Activated CD8-positive, alpha-beta memory T cell treated with anti-CD3 and anti-CD28 coated beads, Interleukin-2, amount 50 U/mL, for 4 hours (primary cell): Measurements from ENCODE around the gene UVRAG.
A peak's percentile ranks its signal among the peaks of the same experiment; 100 is the strongest.
"Not testable (repeated sequence)": the region's sequence is repeated elsewhere in the genome, so short reads cannot be mapped to it uniquely, and the experiment has no call there.

Experiments
- DNase-seq: peaks from one replicate; pipeline ENCODE4 v3.0.0-alpha.2; 2020

Gene UVRAG

GRCh38 chr11:75969626-75970308 lies 154.8 kb downstream of the UVRAG start:
- DNase-seq, result no peak

DNA sequence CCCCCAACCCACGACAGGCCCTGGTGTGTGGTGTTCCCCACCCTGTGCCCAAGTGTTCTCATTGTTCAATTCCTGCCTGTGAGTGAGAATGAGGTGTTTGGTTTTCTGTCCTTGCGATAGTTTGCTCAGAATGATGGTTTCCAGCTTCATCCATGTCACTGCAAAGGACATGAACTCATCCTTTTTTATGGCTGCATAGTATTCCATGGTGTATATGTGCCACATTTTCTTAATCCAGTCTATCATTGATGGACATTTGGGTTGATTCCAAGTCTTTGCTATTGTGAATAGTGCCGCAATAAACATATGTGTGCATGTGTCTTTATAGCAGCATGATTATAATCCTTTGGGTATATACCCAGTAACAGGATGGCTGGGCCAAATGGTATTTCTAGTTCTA lies 158.7 kb downstream of the UVRAG start:
- not testable (repeated sequence) for DNase-seq

GRCh38 chr11:75979075-75979474 lies 164.1 kb downstream of the UVRAG start:
- not testable (repeated sequence) for DNase-seq

DNA sequence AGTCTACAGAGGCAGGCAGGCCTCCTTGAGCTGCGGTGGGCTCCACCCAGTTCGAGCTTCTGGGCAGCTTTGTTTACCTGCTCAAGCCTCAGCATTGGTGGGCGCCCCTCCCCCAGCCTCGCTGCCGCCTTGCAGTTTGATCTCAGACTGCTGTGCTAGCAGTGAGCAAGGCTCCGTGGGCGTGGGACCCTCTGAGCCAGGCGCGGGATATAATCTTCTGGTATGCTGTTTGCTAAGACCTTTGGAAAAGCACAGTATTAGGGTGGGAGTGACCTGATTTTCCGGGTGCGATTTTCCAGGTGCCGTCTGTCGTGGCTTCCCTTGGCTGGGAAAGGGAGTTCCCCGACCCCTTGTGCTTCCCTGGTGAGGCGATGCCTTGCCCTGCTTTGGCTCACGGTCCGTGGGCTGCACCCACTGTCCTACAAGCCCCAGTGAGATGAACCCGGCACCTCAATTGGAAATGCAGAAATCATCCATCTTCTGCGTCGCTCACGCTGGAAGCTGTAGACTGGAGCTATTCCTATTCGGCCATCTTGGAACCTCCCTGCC lies 164.5 kb downstream of the UVRAG start:
- peak; percentile 16 for DNase-seq

DNA sequence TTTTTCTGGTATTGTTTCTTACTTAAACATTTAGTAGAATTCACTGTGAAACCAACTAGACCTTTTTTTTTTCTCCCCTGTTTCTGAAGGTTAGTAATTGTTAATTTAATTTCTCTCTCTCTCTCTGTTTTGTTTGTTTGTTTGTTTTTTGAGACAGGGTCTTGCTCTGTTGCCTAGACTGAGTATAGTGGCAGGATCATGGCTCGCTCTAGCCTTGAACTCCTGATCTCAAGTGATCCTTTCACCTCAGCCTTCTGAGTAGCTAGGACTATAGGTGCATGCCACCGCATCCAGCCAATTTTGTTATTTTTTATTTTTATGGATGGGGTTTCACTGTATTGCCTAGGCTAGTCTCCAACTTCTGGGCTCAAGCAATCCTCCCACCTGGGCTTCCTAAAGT lies 165.0 kb downstream of the UVRAG start:
- DNase-seq, result no peak

DNA sequence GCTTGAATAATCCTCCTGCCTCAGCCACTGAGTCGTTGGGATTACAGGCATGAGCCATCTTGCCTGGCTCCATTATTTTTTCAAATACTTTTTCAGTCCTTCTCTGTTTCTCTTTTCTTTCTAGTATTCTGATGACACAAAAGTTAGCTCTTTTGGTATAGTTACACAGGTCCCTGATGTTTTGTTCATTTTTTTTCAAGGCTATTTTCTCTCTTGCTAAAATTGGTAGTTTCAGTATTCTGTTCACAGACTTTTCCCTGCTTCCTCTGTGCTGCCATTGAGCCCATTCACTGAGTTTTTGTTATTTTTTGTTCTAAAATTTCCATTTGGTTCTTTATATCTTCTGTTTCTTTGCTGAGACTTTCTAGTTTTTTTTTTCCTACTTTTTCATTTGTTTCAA lies 166.5 kb downstream of the UVRAG start:
- no peak for DNase-seq

- DNase-seq, result no peak
Observed at GRCh38 chr11:75982309-75982708, 167.3 kb downstream of the UVRAG start.

GRCh38 chr11:75986966-75987365 lies 172.0 kb downstream of the UVRAG start:
- no peak for DNase-seq

DNA sequence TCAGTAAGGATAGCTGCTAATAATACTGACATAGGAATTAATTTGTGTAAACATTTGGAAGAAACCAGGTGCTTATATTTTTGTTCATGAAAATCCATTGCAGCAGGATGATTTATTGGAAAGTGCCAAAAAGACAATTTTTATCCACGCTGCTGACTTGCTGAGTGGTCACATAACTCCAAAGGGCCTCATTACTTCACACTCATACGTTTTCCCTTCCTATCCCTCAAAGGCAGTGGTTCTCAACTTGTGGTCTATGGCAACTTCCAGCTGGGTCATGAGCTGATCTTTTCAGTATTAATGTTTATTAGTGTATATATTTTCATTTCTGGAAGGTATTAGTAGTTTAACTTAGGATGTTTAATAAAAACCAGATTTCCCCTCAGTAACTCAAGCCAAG lies 178.1 kb downstream of the UVRAG start:
- no peak for DNase-seq

DNA sequence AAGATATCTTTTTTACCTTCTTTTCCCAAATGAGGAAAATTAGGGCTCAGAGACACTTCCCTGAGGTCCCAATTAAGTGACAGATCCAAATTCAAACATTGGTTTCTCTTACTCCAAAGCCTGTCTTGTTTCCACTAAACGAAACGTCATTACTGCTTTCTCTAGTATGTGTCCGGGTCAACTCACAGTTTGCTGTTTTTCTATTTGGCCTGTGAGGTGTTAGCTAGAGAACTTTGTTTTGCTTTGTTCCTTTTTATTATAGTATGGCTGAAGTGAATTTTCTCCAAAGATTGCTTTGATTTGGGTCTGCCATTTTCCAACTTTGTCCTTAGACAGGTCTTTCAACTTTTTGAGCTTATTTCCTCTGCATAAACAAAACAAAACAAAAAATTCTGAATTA lies 179.6 kb downstream of the UVRAG start:
- DNase-seq, result no peak

- no peak for DNase-seq
Observed at GRCh38 chr11:75996523-75997442, 181.8 kb downstream of the UVRAG start.

DNA sequence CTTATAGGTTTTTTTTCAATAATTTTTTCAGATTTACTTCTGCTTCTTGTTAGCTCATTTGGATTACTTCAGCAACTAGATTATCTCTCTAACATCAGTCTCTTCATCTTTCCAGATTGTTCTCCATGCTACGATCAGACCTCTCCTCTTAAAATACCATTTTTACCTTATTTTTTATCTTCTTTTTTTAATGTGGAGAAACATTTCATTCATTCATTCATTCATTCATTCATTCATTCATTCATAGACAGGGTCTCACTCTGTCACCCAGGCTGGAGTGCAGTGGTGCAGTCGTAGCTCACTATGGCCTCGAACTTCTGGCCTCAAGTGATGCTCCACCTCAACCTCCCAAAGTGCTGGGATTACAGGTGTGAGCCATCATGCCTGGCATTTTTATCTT lies 189.4 kb downstream of the UVRAG start:
- DNase-seq, result no peak

DNA sequence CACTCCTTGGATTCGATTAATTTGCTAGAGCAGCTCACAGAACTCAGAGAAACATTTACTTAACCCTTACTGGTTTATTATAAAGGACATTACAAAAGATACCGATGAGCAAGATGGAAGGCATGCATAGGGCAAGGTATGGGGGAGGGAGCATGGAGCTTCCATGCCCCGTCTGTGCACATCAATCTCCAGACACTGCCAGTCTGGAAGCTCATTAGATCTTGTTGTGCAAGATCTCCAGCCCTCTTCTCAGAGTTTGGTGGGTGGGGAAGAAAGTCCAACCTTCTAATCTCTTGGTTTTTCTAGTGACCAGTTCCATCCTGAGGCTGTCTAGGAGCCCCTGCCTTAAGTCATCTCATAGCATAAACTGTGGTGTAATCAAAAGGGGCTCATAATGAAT lies 190.7 kb downstream of the UVRAG start:
- no peak for DNase-seq

GRCh38 chr11:76007166-76007565 lies 192.2 kb downstream of the UVRAG start:
- DNase-seq, result no peak

GRCh38 chr11:76008474-76008873 lies 193.5 kb downstream of the UVRAG start:
- no peak for DNase-seq

DNA sequence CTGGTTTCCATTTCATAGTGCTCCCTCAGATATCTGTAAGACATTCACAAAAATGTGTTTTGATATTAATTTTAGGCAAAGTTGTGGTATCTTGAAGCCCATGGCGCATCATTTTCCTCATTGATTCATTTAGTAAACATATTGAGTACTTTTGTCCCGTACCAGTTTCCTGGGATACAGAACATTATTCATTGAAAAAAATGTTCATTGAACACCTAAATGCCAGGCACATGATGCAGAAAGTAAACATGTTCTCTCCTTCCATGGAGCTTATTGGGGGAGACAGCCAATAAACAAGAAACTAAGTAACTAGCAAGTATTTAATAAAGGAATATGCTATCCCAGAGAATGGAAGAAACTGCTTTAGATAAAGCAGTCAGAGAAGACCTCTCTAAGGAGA lies 195.0 kb downstream of the UVRAG start:
- no peak for DNase-seq

DNA sequence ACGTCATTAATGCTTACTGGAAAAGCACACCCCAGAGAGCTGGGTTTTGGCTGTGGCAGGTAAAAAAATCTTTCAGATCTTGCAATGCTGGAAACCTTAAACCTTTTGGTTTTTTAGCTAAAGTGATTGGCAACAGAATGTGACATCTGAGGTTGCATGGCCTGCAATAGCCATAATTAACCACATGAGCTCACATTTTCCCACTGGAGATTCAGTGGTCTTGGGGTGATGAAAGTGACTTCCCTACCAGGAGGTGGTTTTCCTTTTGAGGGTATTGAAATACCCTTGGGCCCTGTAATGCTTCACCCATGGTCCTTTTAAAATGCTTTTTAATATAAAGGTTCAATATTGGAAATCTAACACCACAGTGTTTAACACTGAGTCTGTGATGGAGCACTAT lies 198.5 kb downstream of the UVRAG start:
- no peak for DNase-seq

- no peak for DNase-seq
Observed at GRCh38 chr11:76023236-76024068, 208.4 kb downstream of the UVRAG start.

DNA sequence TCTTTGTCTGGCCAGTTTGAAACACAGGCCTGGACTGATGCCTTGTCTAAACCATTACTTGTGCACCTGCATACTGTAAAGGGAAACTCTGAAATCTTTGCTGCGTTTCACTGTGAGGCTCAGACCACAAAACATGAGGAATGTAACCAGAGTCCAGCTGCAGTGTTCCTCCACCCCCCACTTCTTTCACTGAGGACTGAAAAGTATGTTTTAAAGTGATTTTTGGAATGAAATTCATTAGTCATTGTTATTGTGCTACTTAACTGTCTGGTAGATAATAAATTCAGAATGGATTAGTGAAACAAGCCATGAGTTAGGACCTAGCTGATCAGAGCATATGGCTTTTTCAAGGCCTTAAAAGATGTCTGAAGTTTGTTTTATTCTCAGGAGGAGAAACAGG lies 210.1 kb downstream of the UVRAG start:
- no peak for DNase-seq

GRCh38 chr11:76025817-76026216 lies 210.8 kb downstream of the UVRAG start:
- no peak for DNase-seq

- DNase-seq, result no peak
Observed at GRCh38 chr11:76026281-76026680, 211.3 kb downstream of the UVRAG start.

GRCh38 chr11:76026862-76027261 lies 211.9 kb downstream of the UVRAG start:
- no peak for DNase-seq

GRCh38 chr11:76030286-76030685 lies 215.3 kb downstream of the UVRAG start:
- no peak for DNase-seq
